ENCODE measurements around the gene SAMD11.

- TF ChIP-seq ZNF274 (IDR thresholded peaks at IDR 0.05; ENCODE audit: low read depth, low read length): no peak
- no peak for TF ChIP-seq YY1 (IDR thresholded peaks at IDR 0.05; ENCODE audit: insufficient read depth, insufficient read length)
Observed at GRCh38 chr1:952201-952600, 28.5 kb downstream of the SAMD11 start.
